Measurements from ENCODE around the gene TTF1. TPM values are rescaled to one million over a fixed set of nuclear protein-coding genes. Genes with fewer than 3 reads are reported as not detected.

The TTF1 gene
- total RNA-seq, 1 experiment from 2014 or later, result 26.9 TPM

DNA sequence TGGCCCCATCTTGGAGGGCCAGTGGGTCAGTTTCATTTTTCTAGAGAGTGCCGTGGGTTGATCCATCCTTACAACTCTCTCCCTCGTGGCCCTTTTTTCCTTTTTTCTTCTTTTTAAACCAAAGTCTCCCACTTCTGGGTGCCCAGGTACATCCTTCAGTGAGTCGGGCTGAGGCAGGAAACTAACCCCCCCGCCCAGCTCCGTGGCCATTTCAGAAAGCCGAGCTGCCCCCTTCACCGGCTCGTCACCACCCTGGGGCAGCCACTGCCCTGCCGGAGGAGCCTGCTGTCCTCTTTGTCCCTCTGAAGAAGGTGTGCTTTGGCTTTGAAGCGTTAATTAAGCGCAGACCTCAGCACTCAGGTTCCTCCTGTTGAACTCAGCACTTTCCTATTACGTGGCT is 8.5 kb upstream of the TTF1 start:
- Histone ChIP-seq H2AFZ (ENCODE audit: low read length) (no peak overlapping the region), H3K9me3 (ENCODE audit: control insufficient read depth, low read depth, low read length) (no peaks in the 10 kb centered on the region), H3K56ac (ENCODE audit: insufficient read length, low read depth, low read length) (no peak overlapping the region), H3K18ac (ENCODE audit: insufficient read length, low read depth, low read length) (no peak overlapping the region), H3K4me1 (ENCODE audit: insufficient read depth, low read length) (no peaks in the 10 kb centered on the region), H4K91ac (ENCODE audit: insufficient read length, low read depth, low read length) (no peak overlapping the region), H3T11ph (ENCODE audit: low read length) (no peak overlapping the region), H4K5ac (ENCODE audit: insufficient read length, low read depth, low read length) (no peak overlapping the region), H2AK5ac (ENCODE audit: insufficient read length, low read length) (no peak overlapping the region), H3K14ac (ENCODE audit: insufficient read depth, low read length) (no peak overlapping the region), H4K8ac (replicated peaks; ENCODE audit: insufficient read length, low read depth, low read length) (no peak overlapping the region), H2BK15ac (ENCODE audit: low read depth, low read length) (no peak overlapping the region), H2BK120ac (ENCODE audit: low read depth, low read length, poor library complexity, severe bottlenecking) (no peak overlapping the region), H3K4me2 (ENCODE audit: insufficient read depth, insufficient read length, low read length) (no peak overlapping the region), H3K27ac (ENCODE audit: insufficient read length, low read depth, low read length) (no peak overlapping the region), H3K79me1 (ENCODE audit: insufficient read depth, low read depth, low read length, poor library complexity, severe bottlenecking) (no peaks in the 10 kb centered on the region), H3K23me2 (ENCODE audit: insufficient read length, low read depth, low read length, poor library complexity, severe bottlenecking) (peaks cover 6% of the 10 kb centered on the region), H3K9ac (ENCODE audit: extremely low read depth, insufficient read length, low read length) (no peak overlapping the region), H2BK20ac (ENCODE audit: low read depth, low read length, poor library complexity, severe bottlenecking) (no peak overlapping the region), H3K79me2 (ENCODE audit: insufficient read depth, low read length) (no peaks in the 10 kb centered on the region), H3K4ac (ENCODE audit: low read depth, low read length) (no peak overlapping the region), H2BK12ac (ENCODE audit: insufficient read length, low read depth, low read length) (no peak overlapping the region), H3K27me3 (ENCODE audit: insufficient read depth, low read length) (no peaks in the 10 kb centered on the region; the same call in 1 of the 2 replicates), H2BK5ac (ENCODE audit: insufficient read length, low read length) (no peak overlapping the region), H4K20me1 (ENCODE audit: control insufficient read depth, insufficient read depth, insufficient read length) (no peaks in the 10 kb centered on the region), H3K23ac (ENCODE audit: insufficient read length, low read depth, low read length) (no peak overlapping the region)
- Mint-ChIP-seq H3K4me1 (peaks cover 26 to 37% of the 10 kb centered on the region in 2 experiments), H3K36me3 (ENCODE audit: insufficient read depth in 1 of 3, low read depth in 3 of 3) (no peaks in the 10 kb centered on the region), H3K27me3 (ENCODE audit: low read depth) (peaks cover 39% of the 10 kb centered on the region), H3K27ac (no peak overlapping the region), H3K4me3 (peak overlapping the region; percentile 17 to 26; a peak in 2 of 5 replicates), H3K9me3 (no peaks in the 10 kb centered on the region; a peak in 1 of 5 replicates)
- TF ChIP-seq, protein P1, sequence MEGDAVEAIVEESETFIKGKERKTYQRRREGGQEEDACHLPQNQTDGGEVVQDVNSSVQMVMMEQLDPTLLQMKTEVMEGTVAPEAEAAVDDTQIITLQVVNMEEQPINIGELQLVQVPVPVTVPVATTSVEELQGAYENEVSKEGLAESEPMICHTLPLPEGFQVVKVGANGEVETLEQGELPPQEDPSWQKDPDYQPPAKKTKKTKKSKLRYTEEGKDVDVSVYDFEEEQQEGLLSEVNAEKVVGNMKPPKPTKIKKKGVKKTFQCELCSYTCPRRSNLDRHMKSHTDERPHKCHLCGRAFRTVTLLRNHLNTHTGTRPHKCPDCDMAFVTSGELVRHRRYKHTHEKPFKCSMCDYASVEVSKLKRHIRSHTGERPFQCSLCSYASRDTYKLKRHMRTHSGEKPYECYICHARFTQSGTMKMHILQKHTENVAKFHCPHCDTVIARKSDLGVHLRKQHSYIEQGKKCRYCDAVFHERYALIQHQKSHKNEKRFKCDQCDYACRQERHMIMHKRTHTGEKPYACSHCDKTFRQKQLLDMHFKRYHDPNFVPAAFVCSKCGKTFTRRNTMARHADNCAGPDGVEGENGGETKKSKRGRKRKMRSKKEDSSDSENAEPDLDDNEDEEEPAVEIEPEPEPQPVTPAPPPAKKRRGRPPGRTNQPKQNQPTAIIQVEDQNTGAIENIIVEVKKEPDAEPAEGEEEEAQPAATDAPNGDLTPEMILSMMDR (conservative IDR thresholded peaks at IDR 0.05), result no peak
- WGBS (ENCODE audit: extremely low coverage, insufficient read length, low lambda C conversion rate), result no CpG with 5 or more reads among the region's 12 CpGs
- peak; percentile 49 for DNase-seq
